Measurements from ENCODE around the gene DIABLO. TPM values are rescaled to one million over a fixed set of nuclear protein-coding genes. Genes with fewer than 3 reads are reported as not detected.
"Not testable (repeated sequence)": the region's sequence is repeated elsewhere in the genome, so short reads cannot be mapped to it uniquely, and the experiment has no call there.

DIABLO gene
- total RNA-seq, 1 experiment from 2014 or later, result 61.6 TPM

DNA sequence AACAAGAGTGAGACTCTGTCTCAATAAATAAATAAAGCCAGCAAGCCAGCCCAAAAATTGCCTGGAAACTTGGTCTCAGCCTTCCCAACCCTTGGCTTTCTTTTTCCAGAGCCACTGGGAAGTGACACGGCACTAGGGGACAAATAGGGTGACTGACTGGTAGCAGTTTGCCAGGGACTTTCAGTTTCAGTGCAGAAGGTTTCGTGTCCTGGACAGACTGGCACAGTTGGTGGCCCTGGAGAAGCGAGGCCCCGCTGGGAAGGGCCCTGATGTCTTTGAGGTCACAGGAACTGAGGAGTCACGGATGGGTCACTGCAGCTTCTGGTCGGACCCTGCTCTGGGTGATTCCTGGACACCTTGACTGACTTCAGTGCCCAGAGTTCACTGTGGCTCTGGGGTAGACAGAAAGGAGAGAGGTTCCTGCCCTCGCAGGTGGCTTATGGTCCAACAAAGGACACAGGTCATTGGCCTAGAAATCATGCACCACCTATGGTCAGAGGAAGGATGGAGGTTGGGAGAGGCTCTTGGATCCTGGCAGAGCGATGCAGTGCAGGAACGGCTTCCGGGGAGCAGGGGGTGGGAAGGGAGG, 40.3 kb downstream of the DIABLO start:
- no peak for DNase-seq

DNA sequence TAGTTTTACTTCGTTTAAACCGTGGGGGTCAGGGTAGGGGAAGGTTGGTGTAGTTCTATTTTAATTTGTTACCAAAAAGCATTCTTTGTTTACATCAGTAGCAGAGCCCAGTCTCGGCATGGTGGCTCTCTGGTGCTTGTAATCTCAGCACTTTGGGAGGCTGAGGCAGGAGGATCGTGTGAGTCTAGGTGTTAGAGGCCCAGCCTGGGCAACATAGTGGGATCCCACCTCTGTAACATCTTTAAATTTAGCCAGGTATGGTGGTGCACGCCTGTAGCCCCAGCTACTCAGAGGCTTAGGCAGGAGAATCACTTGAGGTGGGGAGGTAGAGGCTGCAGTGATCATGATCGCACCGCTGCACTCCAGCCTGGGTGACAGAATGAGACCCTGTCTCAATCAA, 40.8 kb downstream of the DIABLO start:
- Histone ChIP-seq H3K4me3 (no peak overlapping the region), H3K27me3 (no peaks in the 10 kb centered on the region), H3K27ac (no peak overlapping the region), H3K36me3 (no peaks in the 10 kb centered on the region), H3K4me1 (peaks cover 22% of the 10 kb centered on the region), H3K9me3 (replicated peaks) (no peaks in the 10 kb centered on the region)
- DNase-seq, result no peak

More for the DNA sequence above, 40.3 kb downstream of the DIABLO start:
- no peaks in the 10 kb centered on the region for H3K9me3 ChIP-seq (replicated peaks)
- no peaks in the 10 kb centered on the region for H3K36me3 ChIP-seq
- H3K27ac ChIP-seq, result no peak overlapping the region
- no peak overlapping the region for H3K4me3 ChIP-seq
- peaks cover 17% of the 10 kb centered on the region for H3K4me1 ChIP-seq
- no peaks in the 10 kb centered on the region for H3K27me3 ChIP-seq

DNA sequence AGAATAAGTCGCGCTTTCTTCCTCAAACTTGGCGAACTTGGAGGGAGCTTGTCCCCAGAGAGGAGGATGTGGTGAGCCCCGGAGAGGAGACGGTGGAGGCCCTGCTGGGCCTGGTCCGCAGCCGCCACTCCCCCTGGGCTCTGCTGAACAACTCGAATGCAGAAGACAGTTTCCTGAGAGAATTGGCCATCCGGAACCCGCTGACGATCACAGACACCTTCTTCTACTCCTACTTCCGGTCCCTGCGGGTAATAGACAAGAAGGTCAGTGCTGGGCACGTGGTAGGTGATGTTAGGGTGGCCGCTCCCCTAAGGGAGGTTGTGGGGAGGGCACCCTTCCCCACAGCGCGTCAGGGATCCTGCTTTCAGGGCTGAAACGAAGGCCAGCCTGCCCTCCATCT, 41.3 kb downstream of the DIABLO start:
- Histone ChIP-seq H3K27ac (no peak overlapping the region), H3K4me3 (no peak overlapping the region), H3K36me3 (no peaks in the 10 kb centered on the region), H3K9me3 (replicated peaks) (no peaks in the 10 kb centered on the region), H3K27me3 (no peaks in the 10 kb centered on the region), H3K4me1 (peaks cover 23% of the 10 kb centered on the region)
- DNase-seq, result no peak

DNA sequence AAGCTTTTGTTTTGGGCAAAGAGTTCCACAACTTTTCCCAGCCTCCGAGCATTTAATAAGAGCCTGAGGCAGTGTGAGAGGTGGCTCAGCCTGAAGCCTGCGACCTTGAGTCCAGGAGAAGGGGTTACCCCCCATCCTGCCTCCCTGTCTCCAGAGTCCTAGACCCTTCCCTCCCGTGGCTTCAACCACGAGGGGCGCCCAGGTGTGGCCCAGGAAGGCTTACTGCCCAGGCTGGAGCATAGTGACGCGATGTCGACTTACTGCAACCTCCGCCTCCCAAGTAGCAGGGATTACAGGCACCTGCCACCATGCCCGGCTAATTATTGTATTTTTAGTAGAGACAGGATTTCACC, 42.3 kb downstream of the DIABLO start:
- H3K4me3 ChIP-seq, result peak overlapping the region; percentile 55
- no peaks in the 10 kb centered on the region for H3K9me3 ChIP-seq (replicated peaks)
- DNase-seq, result peak in 1 of 2 experiments; percentile 33
- H3K27ac ChIP-seq, result peak overlapping the region; percentile 27; the same call in 1 of the 2 replicates
- H3K4me1 ChIP-seq, result peaks cover 23% of the 10 kb centered on the region
- no peaks in the 10 kb centered on the region for H3K36me3 ChIP-seq
- no peaks in the 10 kb centered on the region for H3K27me3 ChIP-seq

DNA sequence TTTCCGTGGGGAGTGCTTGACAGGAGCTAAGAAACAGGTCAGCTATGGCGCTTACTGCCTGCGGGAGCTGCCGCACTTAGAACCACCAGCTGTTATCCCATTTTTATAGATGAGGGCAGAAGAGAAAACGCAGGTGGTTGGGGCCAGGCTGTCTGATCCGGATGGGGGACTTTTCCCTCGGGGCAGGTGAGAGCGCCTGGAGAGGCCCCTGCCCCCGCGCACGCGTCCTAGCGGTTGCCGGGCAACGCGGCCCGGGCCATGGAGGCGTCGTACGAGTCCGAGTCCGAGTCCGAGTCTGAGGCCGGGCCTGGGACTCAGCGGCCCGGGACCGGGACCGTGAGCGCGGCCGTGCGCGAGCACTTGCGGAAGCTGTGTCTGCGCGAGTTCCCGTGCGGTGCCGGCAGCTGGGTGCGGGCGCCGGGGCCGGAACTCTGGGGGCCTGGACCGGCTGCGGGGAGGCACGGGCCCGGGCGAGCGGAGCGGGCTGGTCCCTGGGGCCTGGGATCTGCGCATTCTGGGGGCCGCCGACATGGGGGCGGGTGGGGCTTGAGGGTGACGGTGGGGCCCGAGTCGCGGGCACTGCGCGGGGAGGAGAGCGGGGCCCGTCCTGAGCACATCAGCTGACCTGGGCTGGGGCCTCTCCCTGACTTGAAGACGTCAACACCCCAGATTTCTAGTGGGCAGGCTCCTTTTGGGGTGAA, 42.8 kb downstream of the DIABLO start, which contains the start of gene LRRC43:
Gene LRRC43 (plus strand): TSS at position 237 of the 701 bp plus-strand sequence. CDS start 22 bp downstream, at position 259.
- peaks cover 23% of the 10 kb centered on the region for H3K4me1 ChIP-seq
- H3K36me3 ChIP-seq, result no peaks in the 10 kb centered on the region
- DNase-seq, result peak; percentile 78 to 82

DNA sequence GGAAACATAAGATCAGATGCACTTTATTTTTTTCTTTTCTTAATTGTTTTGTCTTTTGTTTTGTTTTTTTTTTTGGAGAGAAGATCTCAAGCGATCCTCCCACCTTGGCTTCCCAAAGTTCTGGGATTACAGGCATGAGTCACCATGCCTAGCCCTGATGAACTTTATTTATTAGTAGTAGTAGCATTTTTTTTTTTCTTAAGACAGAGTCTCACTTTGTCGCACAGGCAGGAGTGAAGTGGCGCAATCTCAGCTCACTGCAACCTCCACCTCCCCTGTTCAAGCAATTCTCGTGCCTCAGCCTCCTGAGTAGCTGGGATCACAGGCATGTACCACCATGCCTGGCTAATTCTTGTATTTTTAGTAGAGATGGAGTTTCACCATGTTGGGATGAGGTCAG, 49.4 kb downstream of the DIABLO start:
- not testable (repeated sequence) for H3K9me3 ChIP-seq (replicated peaks); H3K27me3 ChIP-seq; H3K4me3 ChIP-seq; H3K36me3 ChIP-seq; H3K27ac ChIP-seq; DNase-seq
- H3K4me1 ChIP-seq, result peaks cover 18% of the 10 kb centered on the region

More for the DNA sequence above, 42.8 kb downstream of the DIABLO start, which contains the start of gene LRRC43:
- Histone ChIP-seq H3K27me3 (no peaks in the 10 kb centered on the region), H3K9me3 (replicated peaks) (no peaks in the 10 kb centered on the region), H3K27ac (peak within 1 kb of the TSS; percentile 27; the same call in 1 of the 2 replicates), H3K4me3 (peak within 1 kb of the TSS; percentile 55)

DNA sequence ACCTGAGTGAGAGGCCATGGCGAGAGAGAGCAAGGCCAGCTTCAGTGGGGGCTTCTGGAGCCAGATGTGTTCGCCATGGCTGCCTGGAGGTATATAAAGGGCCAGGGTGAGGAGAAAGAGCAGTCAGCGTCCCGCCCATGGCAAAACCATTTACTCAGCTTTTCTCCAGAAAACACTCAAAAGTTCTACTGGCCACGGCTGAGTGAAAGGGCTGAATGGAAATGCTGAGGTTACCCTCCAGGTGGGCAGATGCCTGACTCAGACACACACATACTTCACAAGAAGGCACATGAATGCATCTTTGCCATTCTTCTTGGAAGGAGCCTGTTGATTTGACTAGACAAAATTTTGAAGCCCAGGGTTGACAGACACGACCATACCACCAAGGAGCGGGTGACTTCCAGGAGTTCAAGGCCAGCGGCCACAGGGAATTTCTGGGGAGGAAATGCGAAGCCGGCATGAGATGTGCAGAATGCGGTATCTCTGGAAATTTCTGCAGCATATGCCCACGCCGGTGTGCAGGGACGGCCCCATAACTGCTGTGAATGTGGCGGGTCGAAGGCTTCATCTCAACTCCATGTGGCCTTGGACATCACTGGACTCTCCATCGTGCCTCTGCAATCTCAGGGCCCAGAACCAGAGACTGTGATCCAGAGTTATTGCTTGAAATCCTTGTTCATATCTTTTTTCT, 51.6 kb downstream of the DIABLO start, which contains the start of gene IL31:
Gene IL31 (minus strand): TSS at position 67 of the 691 bp plus-strand sequence. CDS start 49 bp downstream, at position 18.
- no peaks in the 10 kb centered on the region for H3K9me3 ChIP-seq (replicated peaks)
- no peak for DNase-seq

DNA sequence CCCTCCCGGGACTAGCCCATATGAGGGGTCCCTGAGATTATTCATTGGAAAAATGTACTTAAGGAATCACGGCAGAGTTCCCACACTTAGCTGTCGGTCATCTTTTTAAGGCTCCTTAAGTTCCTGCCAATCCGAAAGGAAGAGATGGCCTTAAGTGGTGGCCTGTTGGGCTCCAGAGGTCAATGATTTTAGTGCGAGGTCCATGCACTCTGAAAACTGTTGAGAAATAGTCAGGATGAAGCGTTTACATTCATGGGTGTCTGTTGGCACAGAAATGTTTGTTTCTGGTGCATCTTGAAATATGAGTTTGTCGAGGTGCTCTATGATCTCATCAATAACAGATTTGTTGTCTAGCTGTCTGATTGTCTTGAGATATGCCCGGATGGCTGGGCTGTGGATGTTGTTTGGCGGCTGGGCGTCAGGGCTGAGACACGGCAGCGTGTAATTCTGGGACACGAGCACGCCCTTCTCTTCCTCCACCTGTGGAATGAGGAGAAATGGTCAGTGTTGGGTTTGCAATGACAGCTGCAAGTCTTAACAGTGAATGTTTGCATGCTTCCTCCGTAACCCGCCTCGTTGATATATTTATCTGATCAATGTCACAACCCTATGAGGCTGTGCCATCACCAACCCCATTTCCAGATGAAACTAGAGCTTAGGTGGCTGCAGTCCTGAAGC, 53.5 kb downstream of the DIABLO start:
- peaks cover 7% of the 10 kb centered on the region; the same call in 1 of the 2 replicates for H3K4me1 ChIP-seq
- no peaks in the 10 kb centered on the region for H3K36me3 ChIP-seq
- H3K27ac ChIP-seq, result no peak overlapping the region
- DNase-seq, result no peak
- H3K9me3 ChIP-seq (replicated peaks), result no peaks in the 10 kb centered on the region
- H3K27me3 ChIP-seq, result no peaks in the 10 kb centered on the region
- no peak overlapping the region for H3K4me3 ChIP-seq

More for the DNA sequence above, 51.6 kb downstream of the DIABLO start, which contains the start of gene IL31:
- Histone ChIP-seq H3K36me3 (no peaks in the 10 kb centered on the region), H3K27ac (no peak within 1 kb of the TSS), H3K4me3 (no peak within 1 kb of the TSS), H3K4me1 (peaks cover 7% of the 10 kb centered on the region; the same call in 1 of the 2 replicates), H3K27me3 (no peaks in the 10 kb centered on the region)

DNA sequence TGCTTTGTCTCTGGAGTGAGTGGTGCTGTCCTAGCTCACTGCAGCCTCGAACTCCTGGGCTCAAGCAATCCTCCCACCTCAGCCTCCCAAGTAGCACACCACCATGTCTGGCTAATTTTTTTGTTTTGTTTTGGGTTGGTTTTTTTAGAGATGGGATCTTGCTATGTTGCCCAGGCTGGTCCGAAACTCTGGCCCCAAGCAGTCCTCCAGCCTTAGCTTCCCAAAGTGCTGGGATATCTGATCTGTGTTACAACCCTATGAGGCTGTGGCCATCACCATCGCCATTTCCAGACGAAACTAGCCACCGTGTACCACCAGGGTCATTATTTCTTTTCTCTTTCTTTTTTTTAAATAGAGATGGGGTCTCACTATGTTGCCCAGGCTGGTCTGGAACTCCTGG, 54.5 kb downstream of the DIABLO start:
- Histone ChIP-seq H3K4me1 (peaks cover 7% of the 10 kb centered on the region; the same call in 1 of the 2 replicates), H3K9me3 (replicated peaks) (no peaks in the 10 kb centered on the region), H3K36me3 (no peaks in the 10 kb centered on the region), H3K27ac (no peak overlapping the region), H3K4me3 (no peak overlapping the region), H3K27me3 (no peaks in the 10 kb centered on the region)
- no peak for DNase-seq

DNA sequence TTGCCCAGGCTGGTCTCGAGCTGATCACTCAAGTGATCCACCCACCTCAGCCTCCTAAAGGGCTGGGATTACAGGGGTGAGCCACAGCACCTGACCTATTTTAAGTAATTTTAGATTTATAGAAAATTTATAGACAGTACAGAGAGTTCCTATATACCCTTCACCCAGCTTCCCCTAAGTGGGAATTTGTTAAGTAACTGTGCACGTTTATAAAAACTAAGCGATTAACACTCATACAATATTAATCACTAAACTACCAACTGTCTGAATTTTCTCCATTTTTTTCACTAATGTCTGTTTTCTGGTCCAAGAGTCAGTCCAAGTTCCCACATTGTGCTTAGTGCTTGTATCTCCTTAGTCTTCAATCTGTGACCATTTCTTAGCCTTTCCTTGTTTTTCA, 57.4 kb downstream of the DIABLO start:
- no peak for DNase-seq
- no peaks in the 10 kb centered on the region for H3K9me3 ChIP-seq (replicated peaks)

DNA sequence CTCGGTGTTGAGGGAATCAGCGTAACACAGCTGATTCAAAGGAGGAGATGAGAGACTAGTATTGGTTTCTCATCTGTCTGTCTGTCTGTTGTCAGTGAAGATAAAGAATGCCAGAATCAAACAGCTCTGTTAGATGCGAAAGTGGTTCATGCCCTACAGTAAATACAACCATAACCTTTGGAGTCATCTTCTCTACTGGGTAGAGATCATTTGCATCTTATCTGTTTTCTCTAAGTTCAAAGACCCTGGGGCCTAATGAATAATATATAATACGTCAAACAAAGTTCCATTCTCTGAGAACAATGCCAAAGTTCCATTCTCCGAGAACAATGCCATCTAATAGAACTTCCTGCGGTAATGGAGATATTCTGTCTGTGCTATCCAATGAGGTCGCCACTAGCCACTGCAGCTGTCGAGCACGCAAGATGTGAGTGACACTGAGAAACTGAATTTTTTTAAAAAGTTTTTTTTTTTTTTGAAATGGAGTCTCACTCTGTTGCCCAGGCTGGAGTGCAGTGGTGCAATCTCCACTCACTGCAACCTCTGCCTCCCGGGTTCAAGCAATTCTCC, 58.4 kb downstream of the DIABLO start:
- Histone ChIP-seq H3K36me3 (no peaks in the 10 kb centered on the region), H3K9me3 (replicated peaks) (no peaks in the 10 kb centered on the region), H3K27me3 (no peaks in the 10 kb centered on the region), H3K4me3 (no peak overlapping the region), H3K4me1 (peaks cover 3% of the 10 kb centered on the region; the same call in 1 of the 2 replicates), H3K27ac (no peak overlapping the region)
- DNase-seq, result no peak

More for the DNA sequence above, 57.4 kb downstream of the DIABLO start:
- no peaks in the 10 kb centered on the region for H3K27me3 ChIP-seq
- H3K27ac ChIP-seq, result no peak overlapping the region
- no peaks in the 10 kb centered on the region for H3K36me3 ChIP-seq
- H3K4me1 ChIP-seq, result peaks cover 7% of the 10 kb centered on the region; the same call in 1 of the 2 replicates
- no peak overlapping the region for H3K4me3 ChIP-seq

DNA sequence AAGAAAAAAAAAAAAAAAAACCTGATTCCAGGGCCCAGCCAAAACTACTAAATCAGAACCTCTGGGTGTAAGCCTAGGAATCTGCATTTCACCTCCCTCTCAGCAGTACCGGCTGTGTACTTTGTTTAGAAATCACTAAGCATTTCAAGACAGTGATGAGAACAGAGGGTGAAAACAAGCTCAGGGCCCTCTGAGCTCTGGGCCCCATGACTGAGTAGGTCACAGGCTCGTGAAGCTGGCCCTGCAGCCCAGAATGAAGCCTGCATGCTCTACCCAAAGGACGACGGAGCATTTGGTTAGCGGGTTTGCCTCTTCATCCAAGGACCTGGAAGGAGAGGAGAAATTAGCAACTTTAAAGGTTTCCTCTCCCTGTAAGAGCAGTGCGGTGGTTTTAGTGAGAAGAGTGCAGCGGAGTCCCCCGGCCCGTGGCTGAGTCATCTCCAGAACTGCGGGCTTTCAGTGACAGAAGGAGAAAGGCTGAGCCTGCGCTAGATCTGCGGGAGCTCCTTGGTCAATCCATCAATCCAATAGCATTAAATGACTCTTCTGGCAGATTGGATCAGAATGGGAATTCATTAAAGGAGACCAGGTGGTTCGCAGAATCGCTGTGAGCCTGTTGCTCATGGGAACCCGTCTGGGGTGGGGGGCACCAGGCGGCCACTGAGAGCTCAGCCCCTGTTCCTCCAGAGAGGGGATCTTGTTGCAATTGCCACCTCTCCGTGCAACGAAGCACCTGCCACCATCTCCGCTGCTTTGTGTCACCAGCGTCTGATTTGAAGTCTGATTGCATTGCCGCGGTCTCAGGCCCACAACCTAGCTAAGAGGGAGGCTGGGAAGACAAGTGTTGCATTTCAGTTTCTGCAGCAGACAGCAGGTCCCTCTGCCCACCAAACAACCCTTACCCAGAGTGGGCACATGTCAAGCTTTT, 59.2 kb downstream of the DIABLO start:
- Histone ChIP-seq H3K4me3 (no peak overlapping the region), H3K27ac (no peak overlapping the region), H3K9me3 (replicated peaks) (no peaks in the 10 kb centered on the region), H3K4me1 (no peaks in the 10 kb centered on the region), H3K36me3 (no peaks in the 10 kb centered on the region), H3K27me3 (no peaks in the 10 kb centered on the region)
- no peak for DNase-seq

DNA sequence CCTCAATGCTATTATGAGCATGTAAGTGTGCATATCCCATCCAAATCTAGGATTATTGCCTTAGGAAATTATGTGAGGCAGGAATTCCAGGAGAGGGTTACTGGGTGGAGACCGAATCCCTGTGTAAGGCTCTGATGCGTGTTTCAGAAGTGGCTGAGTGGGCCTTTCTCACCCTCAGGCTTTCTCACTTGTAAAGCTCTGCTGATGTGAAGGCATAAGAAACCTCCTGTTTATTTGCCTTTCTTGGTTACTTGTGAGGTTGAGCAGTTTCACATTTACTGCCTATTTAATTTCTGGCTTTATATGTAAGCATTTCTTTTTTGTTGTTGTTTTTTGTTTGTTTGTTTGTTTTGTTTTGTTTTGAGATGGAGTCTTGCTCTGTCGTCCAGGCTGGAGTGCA, 62.9 kb downstream of the DIABLO start:
- DNase-seq, result no peak

More for the DNA sequence above, 62.9 kb downstream of the DIABLO start:
- no peaks in the 10 kb centered on the region for H3K9me3 ChIP-seq (replicated peaks)
- H3K27me3 ChIP-seq, result no peaks in the 10 kb centered on the region
- no peak overlapping the region for H3K27ac ChIP-seq
- H3K4me1 ChIP-seq, result no peaks in the 10 kb centered on the region
- H3K36me3 ChIP-seq, result no peaks in the 10 kb centered on the region
- H3K4me3 ChIP-seq, result no peak overlapping the region

All from SJCRH30 (cell line).